VCaP (cell line): ENCODE measurements around the gene CASZ1.

Experiments
- H3K27ac ChIP-seq: fragments of 450-650 bp; 2 replicates; pipeline ENCODE4 v1.5.1; 2017
- TF ChIP-seq, protein P1 (sequence below): fragments of 450-650 bp; conservative IDR thresholded peaks from 2 replicates; pipeline ENCODE4 v1.5.1; 2017; ENCODE audit warnings: mild to moderate bottlenecking, moderate library complexity

The CASZ1 gene

GRCh38 chr1:10710489-10710888, 86.0 kb downstream of the CASZ1 start:
- peak overlapping the region; percentile 77 for H3K27ac ChIP-seq
- TF ChIP-seq, protein P1, sequence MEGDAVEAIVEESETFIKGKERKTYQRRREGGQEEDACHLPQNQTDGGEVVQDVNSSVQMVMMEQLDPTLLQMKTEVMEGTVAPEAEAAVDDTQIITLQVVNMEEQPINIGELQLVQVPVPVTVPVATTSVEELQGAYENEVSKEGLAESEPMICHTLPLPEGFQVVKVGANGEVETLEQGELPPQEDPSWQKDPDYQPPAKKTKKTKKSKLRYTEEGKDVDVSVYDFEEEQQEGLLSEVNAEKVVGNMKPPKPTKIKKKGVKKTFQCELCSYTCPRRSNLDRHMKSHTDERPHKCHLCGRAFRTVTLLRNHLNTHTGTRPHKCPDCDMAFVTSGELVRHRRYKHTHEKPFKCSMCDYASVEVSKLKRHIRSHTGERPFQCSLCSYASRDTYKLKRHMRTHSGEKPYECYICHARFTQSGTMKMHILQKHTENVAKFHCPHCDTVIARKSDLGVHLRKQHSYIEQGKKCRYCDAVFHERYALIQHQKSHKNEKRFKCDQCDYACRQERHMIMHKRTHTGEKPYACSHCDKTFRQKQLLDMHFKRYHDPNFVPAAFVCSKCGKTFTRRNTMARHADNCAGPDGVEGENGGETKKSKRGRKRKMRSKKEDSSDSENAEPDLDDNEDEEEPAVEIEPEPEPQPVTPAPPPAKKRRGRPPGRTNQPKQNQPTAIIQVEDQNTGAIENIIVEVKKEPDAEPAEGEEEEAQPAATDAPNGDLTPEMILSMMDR, result no peak

- TF ChIP-seq, protein P1, result no peak
- H3K27ac ChIP-seq, result peak overlapping the region; percentile 77
These were observed 86.8 kb downstream of the CASZ1 start for GRCh38 chr1:10709646-10710045.

- TF ChIP-seq, protein P1, result no peak
These were observed 87.3 kb downstream of the CASZ1 start for GRCh38 chr1:10709165-10709564.

DNA sequence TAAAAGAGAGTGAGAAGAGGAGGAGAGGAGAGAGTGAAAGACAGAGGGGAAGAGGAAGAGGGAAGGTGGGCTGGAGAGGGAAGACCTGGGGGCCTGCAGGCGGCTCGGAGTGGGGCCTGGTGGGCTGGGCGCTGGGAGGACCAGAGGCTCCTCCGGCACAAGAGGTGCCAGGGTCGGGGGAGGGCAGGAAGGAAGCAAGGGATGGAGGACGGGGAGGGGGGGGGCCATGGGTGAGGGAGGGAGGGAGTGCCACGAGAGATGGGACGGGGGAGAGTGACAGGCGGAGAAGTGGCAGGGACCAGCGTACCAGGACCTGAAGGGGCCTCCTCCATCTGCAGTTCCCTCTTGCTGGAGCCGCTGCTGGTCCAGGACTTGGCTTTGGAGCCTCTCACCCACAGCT, 87.7 kb downstream of the CASZ1 start:
- H3K27ac ChIP-seq, result peak overlapping the region; percentile 77
- TF ChIP-seq, protein P1, result no peak

More at GRCh38 chr1:10709165-10709564, 87.3 kb downstream of the CASZ1 start:
- peak overlapping the region; percentile 77 for H3K27ac ChIP-seq

- TF ChIP-seq, protein P1, result no peak
- H3K27ac ChIP-seq, result peak overlapping the region; percentile 77
These were observed 89.2 kb downstream of the CASZ1 start for GRCh38 chr1:10707208-10707607.

- H3K27ac ChIP-seq, result peak overlapping the region; percentile 77; the same call in 1 of the 2 replicates
- TF ChIP-seq, protein P1, result no peak
These were observed 90.0 kb downstream of the CASZ1 start for GRCh38 chr1:10706376-10706913.

GRCh38 chr1:10705953-10706352, 90.5 kb downstream of the CASZ1 start:
- peak overlapping the region; percentile 77; the same call in 1 of the 2 replicates for H3K27ac ChIP-seq
- TF ChIP-seq, protein P1, result no peak
